ENCODE data around the gene BBS4. TPM values are rescaled to one million over a fixed set of nuclear protein-coding genes. Genes with fewer than 3 reads are reported as not detected.

The BBS4 gene
- total and polyA plus RNA-seq, 2 donors (not counting 1 experiment from before 2014, with no cell fraction given) = 13.3 to 34.9 TPM

Small RNA genes lying within 50 kb of the gene (small RNA-seq; reads per million reads assigned to genes)
- gene RN7SL853P (ENCODE audit: insufficient read length, low read depth, low replicate concordance) = not detected

Other genes starting within 250 kb of the BBS4 start
- 199 and 227 TPM in 2 replicates for gene ARIH1, start 211.9 kb upstream of the BBS4 start, total RNA-seq
- 27.9 and 45.1 TPM in 2 replicates for gene ARIH1, start 211.9 kb upstream of the BBS4 start, polyA plus RNA-seq
- not detected in 2 replicates for gene GOLGA6B, start 31.5 kb upstream of the BBS4 start, total RNA-seq
- 0.06 TPM in 1 of 2 replicates, not detected in the other for gene GOLGA6B, start 31.5 kb upstream of the BBS4 start, polyA plus RNA-seq
- 0.52 and 1.4 TPM in 2 replicates for gene HIGD2B, start within 50 bp of the BBS4 start, total RNA-seq
- not detected in 2 replicates for gene HIGD2B, start within 50 bp of the BBS4 start, polyA plus RNA-seq
- 128 and 135 TPM in 2 replicates for gene ADPGK, start 97.6 kb downstream of the BBS4 start, total RNA-seq
- gene ADPGK, start 97.6 kb downstream of the BBS4 start, polyA plus RNA-seq = 174 and 233 TPM in 2 replicates